Left lung (tissue), 10 donors: Measurements from ENCODE around the gene FNIP2. TPM values are rescaled to one million over a fixed set of nuclear protein-coding genes. Genes with fewer than 3 reads are reported as not detected.
"Not testable (repeated sequence)": the region's sequence is repeated elsewhere in the genome, so short reads cannot be mapped to it uniquely, and the experiment has no call there.

Source experiments
- ATAC-seq: fragments of 200-7000 bp; cut with Tn5 transposase; one replicate; pipeline ENCODE4 v1.9.1; 2020; ENCODE audit warnings: moderate library complexity
- DNase-seq, 4 donors: peaks; one replicate each; pipeline ENCODE4 v3.0.0-alpha.2; 2013 to 2020
- H3K27ac ChIP-seq, 2 donors: fragments of 200-600 bp; sonication (generic) in 1 of 2; one replicate each; pipeline versions ENCODE4 v1.5.0 to v1.8.0; 2020 to 2021
- H3K27me3 ChIP-seq, 2 donors: fragments of 200-600 bp; sonication (generic) in 1 of 2; one replicate each; pipeline versions ENCODE4 v1.5.0 to v1.8.0; 2020 to 2021
- H3K36me3 ChIP-seq, 2 donors: fragments of 200-600 bp; sonication (generic) in 1 of 2; one replicate each; pipeline versions ENCODE4 v1.5.0 to v1.8.0; 2020 to 2021
- H3K4me1 ChIP-seq, 2 donors: fragments of 200-600 bp; one replicate each; pipeline ENCODE4 v1.8.0; 2021
- H3K4me3 ChIP-seq, 2 donors: fragments of 200-600 bp; sonication (generic) in 1 of 2; one replicate each; pipeline versions ENCODE4 v1.5.0 to v1.8.0; 2020 to 2021; ENCODE audit warnings: mild to moderate bottlenecking in 1 of 2
- H3K9me3 ChIP-seq, 2 donors: fragments of 200-600 bp; sonication (generic) in 1 of 2; one replicate each; pipeline versions ENCODE4 v1.5.0 to v1.8.0; 2020 to 2021
- CTCF ChIP-seq, 2 donors: fragments of 200-600 bp; sonication (generic) in 1 of 2; IDR thresholded peaks; one replicate each; pipeline versions ENCODE4 v1.5.0 to v1.8.0; 2021; ENCODE audit warnings: antibody characterized with exemption in 2 of 2
- intact Hi-C, 2 donors: fragments of 100-400 bp; cut with DNase I; formaldehyde crosslinking; loops; one replicate each; pipeline versions ENCODE4 v1.11.2 to v1.14.2; 2022
- polyA plus RNA-seq, 6 donors: library from polyadenylated mRNA; unstranded; fragments of 120-200 nt; gene quantifications; one replicate each; pipeline ENCODE4 v1.2.1, GENCODE V29; 2013; ENCODE audit not compliant: insufficient read length in 6 of 6
- total RNA-seq, 2 donors: library from RNA; stranded (reverse); fragmentation: NEBNext Ultra II Directional; extraction: Animal tissue kit (Norgen Biotek cat#: 25700); gene quantifications; one replicate each; pipeline ENCODE4 v1.2.1, GENCODE V29; 2021
- donor health status: DM: no; HTN: yes; CAD: no.
- donor health status: DM: no; HTN: no; CAD: no.

Gene FNIP2
- total and polyA plus RNA-seq, 8 donors, result 24.5 to 71.2 (median 29.3) TPM

- intact Hi-C loops, result no loop called here
- no peak overlapping the region for H3K27ac ChIP-seq
- ATAC-seq (no peak), DNase-seq (no peak)
- no peak for TF ChIP-seq CTCF (IDR thresholded peaks at IDR 0.05)
- H3K36me3 ChIP-seq, result no peaks in the 10 kb centered on the region
- no peaks in the 10 kb centered on the region for H3K27me3 ChIP-seq
- no peaks in the 10 kb centered on the region for H3K4me1 ChIP-seq
- no peaks in the 10 kb centered on the region for H3K9me3 ChIP-seq
- no peak overlapping the region for H3K4me3 ChIP-seq
Measured at GRCh38 chr4:158912806-158913205, 144.0 kb downstream of the FNIP2 start.

GRCh38 chr4:158913766-158914165, 144.9 kb downstream of the FNIP2 start:
- no peaks in the 10 kb centered on the region for H3K27me3 ChIP-seq
- H3K27ac ChIP-seq, result no peak overlapping the region
- no peak for DNase-seq
- TF ChIP-seq CTCF (IDR thresholded peaks at IDR 0.05), result no peak
- H3K4me1 ChIP-seq, result no peaks in the 10 kb centered on the region
- no peak for ATAC-seq
- intact Hi-C loops, result no loop called here
- no peaks in the 10 kb centered on the region for H3K36me3 ChIP-seq
- no peak overlapping the region for H3K4me3 ChIP-seq
- H3K9me3 ChIP-seq, result no peaks in the 10 kb centered on the region

- ATAC-seq (peak; percentile 32), DNase-seq (no peak)
- intact Hi-C loops, result no loop called here
- Histone ChIP-seq H3K4me1 (no peaks in the 10 kb centered on the region), H3K4me3 (no peak overlapping the region), H3K27me3 (no peaks in the 10 kb centered on the region), H3K27ac (no peak overlapping the region), H3K36me3 (no peaks in the 10 kb centered on the region), H3K9me3 (no peaks in the 10 kb centered on the region)
- no peak for TF ChIP-seq CTCF (IDR thresholded peaks at IDR 0.05)
Measured at GRCh38 chr4:158914218-158914617, 145.4 kb downstream of the FNIP2 start.

- no peak for DNase-seq
- H3K27ac ChIP-seq, result no peak overlapping the region
- no peaks in the 10 kb centered on the region for H3K4me1 ChIP-seq
- H3K9me3 ChIP-seq, result peaks cover 0 to 5% of the 10 kb centered on the region in 2 donors
- no peak for TF ChIP-seq CTCF (IDR thresholded peaks at IDR 0.05)
- ATAC-seq, result no peak
- H3K36me3 ChIP-seq, result no peaks in the 10 kb centered on the region
- no peaks in the 10 kb centered on the region for H3K27me3 ChIP-seq
- intact Hi-C loops, result no loop called here
- no peak overlapping the region for H3K4me3 ChIP-seq
Measured at GRCh38 chr4:158915683-158916241, 146.9 kb downstream of the FNIP2 start.

GRCh38 chr4:158920452-158920996, 151.7 kb downstream of the FNIP2 start:
- H3K36me3 ChIP-seq, H3K4me1 ChIP-seq, H3K27ac ChIP-seq, DNase-seq, H3K27me3 ChIP-seq, ATAC-seq, H3K4me3 ChIP-seq, intact Hi-C loops: not testable (repeated sequence)
- peaks cover 0 to 15% of the 10 kb centered on the region in 2 donors for H3K9me3 ChIP-seq

GRCh38 chr4:158927774-158928173, 158.9 kb downstream of the FNIP2 start:
- H3K4me3 ChIP-seq, intact Hi-C loops, H3K27me3 ChIP-seq, ATAC-seq, H3K9me3 ChIP-seq, H3K36me3 ChIP-seq, H3K4me1 ChIP-seq, H3K27ac ChIP-seq: not testable (repeated sequence)
- peak in 1 of 4 donors; percentile 66 for DNase-seq
